ENCODE measurements around the gene GPR150.

GRCh38 chr5:95623706-95624105 lies 3.8 kb downstream of the GPR150 start:
- no peak for TF ChIP-seq CTCF (IDR thresholded peaks at IDR 0.05; ENCODE audit: insufficient read depth, low read depth, low read length)
- TF ChIP-seq EZH2 (IDR thresholded peaks at IDR 0.05; ENCODE audit: insufficient read depth, low read length), result no peak

Measured in astrocyte (in vitro differentiated cells and primary cell).